Natural killer cell treated with Interleukin-12 subunit alpha and Interleukin-12 subunit beta and Interleukin-15 and Interleukin-18, amount 100 ng/mL, for 72 hours (primary cell): ENCODE measurements around the gene CMIP. TPM values are rescaled to one million over a fixed set of nuclear protein-coding genes. Genes with fewer than 3 reads are reported as not detected.
A peak's percentile ranks its signal among the peaks of the same experiment; 100 is the strongest.

ENCODE experiments used
- ATAC-seq, 2 donors: fragments of 150-1000 bp; cut with Tn5 transposase in 1 of 2; sonication (Bioruptor Pico), chemical (Tn5 transposase) in 1 of 2; 2 replicates each; pipeline ENCODE4 v1.10.0; 2021
- DNase-seq: peaks from one replicate; pipeline ENCODE4 v3.0.0; 2022; ENCODE audit warnings: low spot score
- H3K27ac Mint-ChIP-seq, 2 donors: 1 replicate in 1 of 2; 2 replicates in 1 of 2; pipeline ENCODE4 v1.8.0; 2022; ENCODE audit warnings: mixed read lengths in 2 of 2, mild to moderate bottlenecking in 1 of 2, moderate library complexity in 1 of 2
- H3K27me3 Mint-ChIP-seq, 2 donors: 1 replicate in 1 of 2; 2 replicates in 1 of 2; pipeline ENCODE4 v1.8.0; 2022; ENCODE audit warnings: mixed read lengths in 2 of 2
- H3K36me3 Mint-ChIP-seq: one replicate; pipeline ENCODE4 v1.8.0; 2022; ENCODE audit warnings: mixed read lengths
- H3K4me1 Mint-ChIP-seq, 2 donors: 1 replicate in 1 of 2; 2 replicates in 1 of 2; pipeline ENCODE4 v1.8.0; 2022; ENCODE audit warnings: low read depth in 2 of 2, mixed read lengths in 2 of 2, mild to moderate bottlenecking in 1 of 2
- H3K4me3 Mint-ChIP-seq: one replicate; pipeline ENCODE4 v1.8.0; 2022; ENCODE audit warnings: mixed read lengths
- H3K9me3 Mint-ChIP-seq: 2 replicates; pipeline ENCODE4 v1.8.0; 2022; ENCODE audit warnings: mixed read lengths
- total RNA-seq, 2 donors: library from RNA; stranded (reverse); gene quantifications; one replicate each; pipeline ENCODE4 v1.2.3, GENCODE V29; 2022

CMIP gene
- total RNA-seq, 2 donors from 2014 or later: 48.0 to 57.6 TPM

- H3K9me3 Mint-ChIP-seq: no peaks in the 10 kb centered on the region
- peak overlapping the region; percentile 80 to 81 for H3K27ac Mint-ChIP-seq
- DNase-seq: no peak
- no peaks in the 10 kb centered on the region for H3K36me3 Mint-ChIP-seq
- H3K27me3 Mint-ChIP-seq: no peaks in the 10 kb centered on the region
- peak in 1 of 2 donors; percentile 39 for ATAC-seq
- peak overlapping the region; percentile 85 for H3K4me3 Mint-ChIP-seq
- H3K4me1 Mint-ChIP-seq: peaks cover 32 to 49% of the 10 kb centered on the region in 2 donors
Measured at GRCh38 chr16:81718637-81719036, 274.0 kb downstream of the CMIP start.

- DNase-seq (no peak), ATAC-seq (no peak)
- no peaks in the 10 kb centered on the region for H3K9me3 Mint-ChIP-seq
- H3K4me3 Mint-ChIP-seq: no peak overlapping the region
- H3K36me3 Mint-ChIP-seq: no peaks in the 10 kb centered on the region
- H3K27ac Mint-ChIP-seq: no peak overlapping the region
- H3K27me3 Mint-ChIP-seq: no peaks in the 10 kb centered on the region
- peaks cover 32 to 42% of the 10 kb centered on the region in 2 donors for H3K4me1 Mint-ChIP-seq
Measured at GRCh38 chr16:81719993-81720392, 275.4 kb downstream of the CMIP start.

GRCh38 chr16:81720973-81721906 lies 276.6 kb downstream of the CMIP start:
- no peak overlapping the region for H3K4me3 Mint-ChIP-seq
- no peaks in the 10 kb centered on the region for H3K36me3 Mint-ChIP-seq
- H3K9me3 Mint-ChIP-seq: no peaks in the 10 kb centered on the region
- ATAC-seq (no peak), DNase-seq (no peak)
- H3K4me1 Mint-ChIP-seq: peaks cover 21 to 31% of the 10 kb centered on the region in 2 donors
- H3K27me3 Mint-ChIP-seq: peaks cover 0 to 2% of the 10 kb centered on the region in 2 donors
- H3K27ac Mint-ChIP-seq: no peak overlapping the region

GRCh38 chr16:81723098-81723723 lies 278.6 kb downstream of the CMIP start:
- ATAC-seq (peak; percentile 74 to 79), DNase-seq (no peak)
- H3K4me3 Mint-ChIP-seq: no peak overlapping the region

GRCh38 chr16:81728435-81728834 lies 283.8 kb downstream of the CMIP start:
- Mint-ChIP-seq H3K36me3 (no peaks in the 10 kb centered on the region), H3K4me1 (peaks cover 13 to 18% of the 10 kb centered on the region in 2 donors), H3K9me3 (no peaks in the 10 kb centered on the region), H3K27ac (peak overlapping the region in 1 of 2 donors; percentile 86), H3K27me3 (peaks cover 0 to 5% of the 10 kb centered on the region in 2 donors), H3K4me3 (no peak overlapping the region)
- DNase-seq (no peak), ATAC-seq (no peak)

More at GRCh38 chr16:81723098-81723723, 278.6 kb downstream of the CMIP start:
- Mint-ChIP-seq H3K4me1 (peaks cover 6 to 17% of the 10 kb centered on the region in 2 donors), H3K36me3 (no peaks in the 10 kb centered on the region), H3K27ac (no peak overlapping the region), H3K9me3 (no peaks in the 10 kb centered on the region), H3K27me3 (peaks cover 0 to 2% of the 10 kb centered on the region in 2 donors)

GRCh38 chr16:81729451-81729850 lies 284.8 kb downstream of the CMIP start:
- ATAC-seq (no peak), DNase-seq (no peak)
- Mint-ChIP-seq H3K36me3 (no peaks in the 10 kb centered on the region), H3K27ac (peak overlapping the region; percentile 56 to 81), H3K27me3 (peaks cover 0 to 5% of the 10 kb centered on the region in 2 donors), H3K9me3 (no peaks in the 10 kb centered on the region), H3K4me1 (peaks cover 13 to 18% of the 10 kb centered on the region in 2 donors), H3K4me3 (peak overlapping the region; percentile 87)

- H3K36me3 Mint-ChIP-seq: no peaks in the 10 kb centered on the region
- H3K4me1 Mint-ChIP-seq: peaks cover 13 to 21% of the 10 kb centered on the region in 2 donors
- DNase-seq (no peak), ATAC-seq (peak; percentile 81 to 83)
- peaks cover 0 to 5% of the 10 kb centered on the region in 2 donors for H3K27me3 Mint-ChIP-seq
- peak overlapping the region; percentile 87 for H3K4me3 Mint-ChIP-seq
- no peaks in the 10 kb centered on the region for H3K9me3 Mint-ChIP-seq
- H3K27ac Mint-ChIP-seq: peak overlapping the region in 1 of 2 donors; percentile 74
Measured at GRCh38 chr16:81730090-81731051, 285.8 kb downstream of the CMIP start.

- Mint-ChIP-seq H3K9me3 (no peaks in the 10 kb centered on the region), H3K36me3 (no peaks in the 10 kb centered on the region), H3K27me3 (peaks cover 0 to 3% of the 10 kb centered on the region in 2 donors), H3K4me1 (peaks cover 13 to 21% of the 10 kb centered on the region in 2 donors), H3K4me3 (no peak overlapping the region), H3K27ac (no peak overlapping the region)
- ATAC-seq (no peak), DNase-seq (no peak)
Measured at GRCh38 chr16:81731649-81732048, 287.0 kb downstream of the CMIP start.

- Mint-ChIP-seq H3K27me3 (peaks cover 0 to 3% of the 10 kb centered on the region in 2 donors), H3K27ac (no peak overlapping the region), H3K9me3 (no peaks in the 10 kb centered on the region), H3K36me3 (no peaks in the 10 kb centered on the region), H3K4me3 (no peak overlapping the region), H3K4me1 (peaks cover 13 to 22% of the 10 kb centered on the region in 2 donors)
- DNase-seq (no peak), ATAC-seq (no peak)
Measured at GRCh38 chr16:81732699-81733098, 288.1 kb downstream of the CMIP start.

GRCh38 chr16:81733295-81733694 lies 288.7 kb downstream of the CMIP start:
- Mint-ChIP-seq H3K9me3 (no peaks in the 10 kb centered on the region), H3K36me3 (no peaks in the 10 kb centered on the region), H3K4me3 (no peak overlapping the region), H3K4me1 (peaks cover 19 to 28% of the 10 kb centered on the region in 2 donors), H3K27me3 (peaks cover 0 to 3% of the 10 kb centered on the region in 2 donors), H3K27ac (no peak overlapping the region)
- DNase-seq (no peak), ATAC-seq (no peak)

- peaks cover 13 to 19% of the 10 kb centered on the region in 2 donors for H3K4me1 Mint-ChIP-seq
- no peak overlapping the region for H3K27ac Mint-ChIP-seq
- DNase-seq: no peak
- ATAC-seq: no peak
- no peaks in the 10 kb centered on the region for H3K9me3 Mint-ChIP-seq
- peaks cover 0 to 3% of the 10 kb centered on the region in 2 donors for H3K27me3 Mint-ChIP-seq
- H3K4me3 Mint-ChIP-seq: no peak overlapping the region
- H3K36me3 Mint-ChIP-seq: no peaks in the 10 kb centered on the region
Measured at GRCh38 chr16:81734632-81735434, 290.2 kb downstream of the CMIP start.

- H3K36me3 Mint-ChIP-seq: no peaks in the 10 kb centered on the region
- H3K27ac Mint-ChIP-seq: peak overlapping the region; percentile 39 to 57
- peak; percentile 79 for DNase-seq
- H3K27me3 Mint-ChIP-seq: no peaks in the 10 kb centered on the region
- H3K4me3 Mint-ChIP-seq: peak overlapping the region; percentile 65
- peaks cover 7 to 14% of the 10 kb centered on the region in 2 donors for H3K4me1 Mint-ChIP-seq
- no peaks in the 10 kb centered on the region for H3K9me3 Mint-ChIP-seq
- ATAC-seq: peak; percentile 86 to 89
Measured at GRCh38 chr16:81737885-81738536, 293.4 kb downstream of the CMIP start.
